ENCODE data around the gene GAS6. TPM values are rescaled to one million over a fixed set of nuclear protein-coding genes. Genes with fewer than 3 reads are reported as not detected.

GAS6 gene
- total RNA-seq, 1 donor from 2014 or later: 36.5 TPM

GRCh38 chr13:113888701-113889330, 24.9 kb upstream of the GAS6 start:
- ATAC-seq (no peak), DNase-seq (ENCODE audit: low spot score) (no peak)

DNA sequence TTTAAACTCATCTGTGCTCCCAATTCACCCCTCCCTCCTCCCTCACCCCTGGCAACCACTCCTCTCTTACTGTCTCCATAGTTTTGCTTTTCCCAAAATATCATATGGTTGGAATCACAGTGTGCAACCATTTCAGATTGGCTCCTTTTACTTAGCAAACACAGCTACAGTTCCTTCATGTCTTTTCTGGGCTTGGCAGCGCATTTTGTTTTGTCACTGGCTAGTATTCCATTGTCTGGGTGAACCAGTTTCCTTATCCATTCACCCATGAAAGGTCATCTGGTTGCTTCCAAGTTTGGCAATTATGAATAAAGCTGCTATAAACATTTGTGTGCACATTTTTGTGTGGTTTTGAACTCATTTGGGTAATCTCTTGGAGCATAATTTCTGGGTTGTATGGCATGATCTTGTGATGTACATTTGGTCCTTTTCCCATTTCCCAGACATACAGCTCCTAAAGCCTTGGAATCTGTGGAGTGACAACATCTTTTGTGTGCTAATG, 23.9 kb upstream of the GAS6 start:
- no peak for DNase-seq (ENCODE audit: low spot score)
- no peak for ATAC-seq

DNA sequence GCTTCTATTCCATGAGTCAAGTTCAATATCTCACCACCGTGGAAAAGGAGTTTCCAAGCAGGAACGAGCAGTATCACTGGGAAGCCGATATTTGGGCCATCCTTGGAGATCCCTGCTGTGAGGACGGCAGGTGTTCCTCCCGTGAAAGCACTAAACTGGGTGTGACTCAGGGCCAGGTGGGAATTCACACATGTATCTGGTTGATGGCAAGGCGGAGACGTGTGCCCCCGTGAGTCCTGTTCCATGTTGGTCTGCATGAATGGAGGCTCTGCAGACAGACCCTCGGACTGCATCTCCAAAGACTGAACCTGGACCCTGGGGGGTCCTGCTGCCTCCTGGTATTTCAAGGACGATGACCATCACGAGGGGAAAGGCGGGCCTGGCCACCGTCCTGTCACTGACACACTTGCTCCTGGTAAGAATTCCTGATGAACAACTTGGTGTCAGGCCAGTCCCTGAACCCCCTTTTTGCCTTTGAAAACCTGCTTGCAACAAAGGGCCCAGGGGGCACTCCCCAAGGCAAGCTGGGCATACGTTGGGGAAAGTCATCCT, 22.8 kb upstream of the GAS6 start:
- no peak for DNase-seq (ENCODE audit: low spot score)

GRCh38 chr13:113884821-113885220, 20.9 kb upstream of the GAS6 start:
- no peak for DNase-seq (ENCODE audit: low spot score)
- no peak for ATAC-seq

More for the DNA sequence above, 22.8 kb upstream of the GAS6 start:
- no peak for ATAC-seq

GRCh38 chr13:113883921-113884804, 20.3 kb upstream of the GAS6 start:
- DNase-seq (ENCODE audit: low spot score): no peak
- no peak for ATAC-seq

DNA sequence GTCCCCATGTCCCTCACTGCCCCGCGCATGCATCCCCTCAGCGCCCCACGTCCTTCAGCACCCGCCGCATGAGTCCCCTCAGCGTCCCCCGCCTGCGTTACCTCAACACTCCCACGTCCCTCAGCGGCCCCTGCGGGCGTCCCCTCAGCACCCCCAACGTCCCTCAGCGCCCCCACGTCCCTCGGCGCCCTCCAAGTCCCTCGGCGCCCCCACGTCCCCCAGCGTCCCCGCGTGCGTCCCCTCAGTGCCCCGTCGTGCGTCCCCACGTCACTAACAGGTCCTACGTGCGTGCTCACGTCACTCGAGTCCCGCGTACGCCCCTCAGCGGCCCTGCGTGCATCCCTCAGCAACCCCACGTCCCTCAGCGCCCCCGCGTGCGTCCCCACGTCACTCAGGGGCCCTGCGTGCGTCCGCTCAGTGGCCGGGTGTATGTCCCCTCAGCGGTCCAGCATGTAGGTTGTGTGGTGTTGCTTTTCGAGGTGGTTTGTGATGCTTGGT, 19.5 kb upstream of the GAS6 start:
- ATAC-seq (no peak), DNase-seq (ENCODE audit: low spot score) (no peak)

GRCh38 chr13:113882716-113883115, 18.8 kb upstream of the GAS6 start:
- no peak for ATAC-seq
- no peak for DNase-seq (ENCODE audit: low spot score)

DNA sequence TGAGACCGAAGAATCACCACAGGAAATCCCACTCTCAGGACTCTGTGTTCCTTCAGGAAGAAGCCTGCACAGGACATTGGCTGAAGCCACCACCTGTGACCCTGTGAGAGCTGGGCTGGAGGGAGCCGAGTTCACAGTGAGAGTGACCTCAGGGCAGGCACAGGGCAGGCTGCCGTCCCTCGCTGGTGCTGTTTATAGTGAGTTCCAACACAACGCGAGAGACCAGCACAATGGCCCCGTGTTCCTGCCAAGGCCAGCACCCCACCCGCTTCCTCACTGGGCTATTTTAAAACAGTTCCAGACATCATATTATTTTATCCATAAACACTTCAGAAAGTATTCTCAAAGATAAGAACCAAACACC, 18.4 kb upstream of the GAS6 start:
- no peak for DNase-seq (ENCODE audit: low spot score)
- ATAC-seq: peak; percentile 71

- peak; percentile 21 for ATAC-seq
- no peak for DNase-seq (ENCODE audit: low spot score)
Observed at GRCh38 chr13:113881614-113882266, 17.9 kb upstream of the GAS6 start.

- no peak for DNase-seq (ENCODE audit: low spot score)
- no peak for ATAC-seq
Observed at GRCh38 chr13:113880651-113881611, 17.1 kb upstream of the GAS6 start.

- DNase-seq (ENCODE audit: low spot score): no peak
- ATAC-seq: no peak
Observed at GRCh38 chr13:113879494-113880360, 15.9 kb upstream of the GAS6 start.

GRCh38 chr13:113879017-113879416, 15.1 kb upstream of the GAS6 start:
- DNase-seq (ENCODE audit: low spot score) (no peak), ATAC-seq (no peak)

- DNase-seq (ENCODE audit: low spot score): no peak
- no peak for ATAC-seq
Observed at GRCh38 chr13:113877149-113877990, 13.5 kb upstream of the GAS6 start.

DNA sequence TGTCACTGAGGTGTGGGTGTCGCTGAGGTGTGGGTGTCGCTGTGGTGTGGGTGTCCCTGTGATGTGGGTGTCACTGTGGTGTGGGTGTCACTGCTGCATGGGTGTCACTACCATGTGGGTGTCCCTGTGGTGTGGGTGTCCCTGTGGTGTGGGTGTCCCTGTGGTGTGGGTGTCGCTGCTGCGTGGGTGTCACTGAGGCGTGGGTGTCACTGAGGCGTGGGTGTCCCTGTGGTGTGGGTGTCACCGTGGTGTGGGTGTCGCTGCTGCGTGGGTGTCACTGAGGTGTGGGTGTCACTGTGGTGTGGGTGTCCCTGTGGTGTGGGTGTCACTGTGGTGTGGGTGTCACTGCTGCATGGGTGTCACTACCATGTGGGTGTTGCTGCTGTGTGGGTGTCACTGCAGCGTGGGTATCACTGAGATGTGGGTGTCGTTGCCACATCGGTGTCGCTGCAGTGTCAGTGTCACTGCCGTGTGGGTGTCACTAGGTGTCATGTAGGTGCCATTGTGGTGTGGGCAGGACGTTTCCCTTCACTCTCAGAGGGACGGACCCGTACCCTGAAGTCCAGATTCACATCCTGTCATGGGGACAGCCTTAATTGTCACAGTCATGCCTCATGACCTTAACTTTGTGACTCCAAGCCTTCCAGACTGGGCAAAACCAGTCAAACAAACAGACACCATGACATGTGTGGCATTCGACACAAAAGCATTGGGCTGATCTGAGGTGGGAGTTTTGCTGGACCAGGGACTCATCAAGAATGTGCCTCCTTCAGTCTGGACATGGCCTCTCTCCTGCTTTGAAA, 12.7 kb upstream of the GAS6 start:
- DNase-seq (ENCODE audit: low spot score) (no peak), ATAC-seq (no peak)

- ATAC-seq (no peak), DNase-seq (ENCODE audit: low spot score) (no peak)
Observed at GRCh38 chr13:113875837-113876281, 12.0 kb upstream of the GAS6 start.

- DNase-seq (ENCODE audit: low spot score) (no peak), ATAC-seq (no peak)
Observed at GRCh38 chr13:113875429-113875815, 11.5 kb upstream of the GAS6 start.

All from left lobe of liver (tissue), 2 donors.